Lung (tissue), 12 donors: Measurements from ENCODE around the gene LGR6. TPM values are rescaled to one million over a fixed set of nuclear protein-coding genes. Genes with fewer than 3 reads are reported as not detected.

Source experiments
- ATAC-seq: fragments of 200-7000 bp; cut with Tn5 transposase; one replicate; pipeline ENCODE4 v1.9.1; 2020; ENCODE audit warnings: moderate number of reproducible peaks; ENCODE audit not compliant: insufficient read depth, low FRiP score
- DNase-seq, 3 donors: peaks; one replicate each; pipeline ENCODE4 v3.0.0-alpha.2; 2013 to 2017
- H3K27ac ChIP-seq, 2 donors: one replicate each; pipeline ENCODE4 v1.5.1; 2013; ENCODE audit warnings: mild to moderate bottlenecking in 2 of 2, moderate library complexity in 2 of 2, control low read depth in 1 of 2, inconsistent platforms in 1 of 2, low read depth in 1 of 2, low read length in 1 of 2
- H3K27me3 ChIP-seq, 3 donors: one replicate each; pipeline ENCODE4 v1.5.1; 2013; ENCODE audit warnings: low read length in 2 of 3; ENCODE audit not compliant: control insufficient read depth in 3 of 3, insufficient read depth in 3 of 3
- H3K36me3 ChIP-seq, 4 donors: one replicate each; pipeline ENCODE4 v1.5.1; 2013; ENCODE audit warnings: low read length in 4 of 4, mild to moderate bottlenecking in 1 of 4, moderate library complexity in 1 of 4; ENCODE audit not compliant: control insufficient read depth in 4 of 4, insufficient read depth in 4 of 4
- H3K4me1 ChIP-seq, 5 donors: one replicate each; pipeline ENCODE4 v1.5.1; 2013; ENCODE audit warnings: low read length in 5 of 5, mild to moderate bottlenecking in 2 of 5, moderate library complexity in 1 of 5; ENCODE audit not compliant: control insufficient read depth in 5 of 5, insufficient read depth in 5 of 5
- H3K4me3 ChIP-seq: one replicate; pipeline ENCODE4 v1.5.1; 2013; ENCODE audit warnings: mild to moderate bottlenecking, control low read depth, moderate library complexity
- H3K9ac ChIP-seq, 2 donors: one replicate each; pipeline ENCODE4 v1.5.1; 2013; ENCODE audit warnings: low read length in 2 of 2, control low read depth in 1 of 2; ENCODE audit not compliant: insufficient read depth in 1 of 2
- H3K9me3 ChIP-seq, 4 donors: one replicate each; pipeline ENCODE4 v1.5.1; 2013; ENCODE audit warnings: low read length in 3 of 4, mild to moderate bottlenecking in 1 of 4, moderate library complexity in 1 of 4; ENCODE audit not compliant: control insufficient read depth in 4 of 4, insufficient read depth in 3 of 4
- WGBS, 2 donors: extraction: QIAGEN DNeasy Blood & Tissue Kit; methylation state at CpG; one replicate each; pipeline ENCODE4 v1.1.7; 2013; 5-methylcytosine and 5-hydroxymethylcytosine counted together
- polyA plus RNA-seq, 2 donors: library from polyadenylated mRNA; stranded (reverse); fragments of 200-250 nt; gene quantifications; one replicate each; pipeline ENCODE4 v1.2.1, GENCODE V29; 2013
- total RNA-seq, 2 donors: library from RNA; depleted of rRNA in 1 of 2; stranded (reverse); fragments of >200 nt in 1 of 2; gene quantifications; one replicate each; pipeline ENCODE4 v1.2.1, GENCODE V29; 2014 to 2021
- TF ChIP-seq, protein P1 (sequence below): IDR thresholded peaks from 2 replicates; pipeline ENCODE4 v1.5.1; 2012; ENCODE audit warnings: mild to moderate bottlenecking; ENCODE audit errors: control extremely low read depth, extremely low read depth
- donor health status: control.
- donor health status: control.
- donor health status: Bipolar disorder and iron deficiency.
- donor health status: healthy.
- donor health status: DM: yes; HTN: yes; CAD: no.

LGR6 gene
- total and polyA plus RNA-seq, 4 donors: 0.57 to 4.1 (median 1.3) TPM

DNA sequence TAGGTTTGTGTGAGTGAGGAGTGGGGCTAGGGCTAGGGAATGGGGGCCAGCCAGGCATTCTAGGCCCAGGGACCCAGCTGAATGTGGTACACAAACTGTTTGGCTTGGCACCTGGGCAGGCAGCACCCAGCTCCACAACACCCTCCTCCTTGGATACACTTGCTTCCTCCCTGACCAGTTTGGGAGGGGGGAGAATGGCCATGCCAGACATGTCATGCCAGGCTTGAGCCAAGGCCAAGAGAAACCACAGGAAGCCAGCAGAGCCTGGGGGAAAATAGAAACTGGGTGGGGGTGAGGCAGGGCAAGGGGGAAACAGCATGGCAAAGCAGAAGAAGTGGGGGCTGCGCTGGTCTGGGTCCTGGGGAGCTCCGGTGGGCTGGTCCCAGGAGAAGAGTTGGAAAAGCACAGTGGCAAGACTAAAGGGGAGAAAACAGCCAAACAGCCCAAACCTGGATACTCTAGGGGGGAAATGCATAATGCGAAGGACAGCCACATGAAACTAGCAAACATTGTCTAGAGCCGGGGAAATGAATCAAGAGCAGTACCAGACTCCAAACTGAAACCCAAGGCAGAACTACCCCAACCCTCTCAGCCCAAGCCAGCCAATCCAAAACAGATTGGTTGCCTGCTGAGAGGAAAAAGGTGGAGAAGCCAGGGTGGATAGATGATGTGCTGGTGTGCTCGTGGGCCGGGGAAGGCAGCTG is 47.9 kb downstream of the LGR6 start:
- Histone ChIP-seq H3K9ac (no peak overlapping the region), H3K36me3 (no peaks in the 10 kb centered on the region), H3K27ac (no peak overlapping the region), H3K4me3 (no peak overlapping the region), H3K9me3 (peaks cover 0 to 2% (median 0%) of the 10 kb centered on the region in 4 donors), H3K4me1 (no peaks in the 10 kb centered on the region), H3K27me3 (peaks cover 0 to 5% (median 0%) of the 10 kb centered on the region in 3 donors)
- WGBS, 2 donors: 43 to 59% methylated on average over 6 of the region's 6 CpGs
- ATAC-seq: no peak
- peak in 1 of 3 donors; percentile 7 for DNase-seq
- TF ChIP-seq, protein P1, sequence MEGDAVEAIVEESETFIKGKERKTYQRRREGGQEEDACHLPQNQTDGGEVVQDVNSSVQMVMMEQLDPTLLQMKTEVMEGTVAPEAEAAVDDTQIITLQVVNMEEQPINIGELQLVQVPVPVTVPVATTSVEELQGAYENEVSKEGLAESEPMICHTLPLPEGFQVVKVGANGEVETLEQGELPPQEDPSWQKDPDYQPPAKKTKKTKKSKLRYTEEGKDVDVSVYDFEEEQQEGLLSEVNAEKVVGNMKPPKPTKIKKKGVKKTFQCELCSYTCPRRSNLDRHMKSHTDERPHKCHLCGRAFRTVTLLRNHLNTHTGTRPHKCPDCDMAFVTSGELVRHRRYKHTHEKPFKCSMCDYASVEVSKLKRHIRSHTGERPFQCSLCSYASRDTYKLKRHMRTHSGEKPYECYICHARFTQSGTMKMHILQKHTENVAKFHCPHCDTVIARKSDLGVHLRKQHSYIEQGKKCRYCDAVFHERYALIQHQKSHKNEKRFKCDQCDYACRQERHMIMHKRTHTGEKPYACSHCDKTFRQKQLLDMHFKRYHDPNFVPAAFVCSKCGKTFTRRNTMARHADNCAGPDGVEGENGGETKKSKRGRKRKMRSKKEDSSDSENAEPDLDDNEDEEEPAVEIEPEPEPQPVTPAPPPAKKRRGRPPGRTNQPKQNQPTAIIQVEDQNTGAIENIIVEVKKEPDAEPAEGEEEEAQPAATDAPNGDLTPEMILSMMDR: no peak

DNA sequence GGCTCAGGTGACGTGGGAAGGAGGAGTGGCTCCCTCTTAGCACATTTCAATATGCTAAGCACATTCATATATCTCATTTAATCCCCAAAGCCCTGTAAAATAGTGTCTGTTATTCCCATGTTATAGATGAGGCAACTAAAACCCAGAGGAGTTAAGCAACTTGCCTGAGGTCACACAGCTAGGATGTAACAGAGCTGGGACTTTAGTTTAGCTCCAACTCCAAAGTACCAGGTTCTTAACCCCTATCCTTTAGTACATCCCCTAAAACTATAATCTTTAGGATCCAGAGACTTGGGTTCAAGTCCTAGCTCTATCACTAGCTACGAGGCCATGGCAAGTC is 48.5 kb downstream of the LGR6 start:
- Histone ChIP-seq H3K27me3 (peaks cover 0 to 5% (median 0%) of the 10 kb centered on the region in 3 donors), H3K27ac (no peak overlapping the region), H3K4me1 (no peaks in the 10 kb centered on the region), H3K36me3 (no peaks in the 10 kb centered on the region), H3K9me3 (peaks cover 0 to 2% (median 0%) of the 10 kb centered on the region in 4 donors), H3K9ac (no peak overlapping the region), H3K4me3 (no peak overlapping the region)
- ATAC-seq (no peak), DNase-seq (no peak)
- TF ChIP-seq, protein P1: no peak
- 52 to 65% methylated on average over 2 of the region's 2 CpGs for WGBS, 2 donors

DNA sequence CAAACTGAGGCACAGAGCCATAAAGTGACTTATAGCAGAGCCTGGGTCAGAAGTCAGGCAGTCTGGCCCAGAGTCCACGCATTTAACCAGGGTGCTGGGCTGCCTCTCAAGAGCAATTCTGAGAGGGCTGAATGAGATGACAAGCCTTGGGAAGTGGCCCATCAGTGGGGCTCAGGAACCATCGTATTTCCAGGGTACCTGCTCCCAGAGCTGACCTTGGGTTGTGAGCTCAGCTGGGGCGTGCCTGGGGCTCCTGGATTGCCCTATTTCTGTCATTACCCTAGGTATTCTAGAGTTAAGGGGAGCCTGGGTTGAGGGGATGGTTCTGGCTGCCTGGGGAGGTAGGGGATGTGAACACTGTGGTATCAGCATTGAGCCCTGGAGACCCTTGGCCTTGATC is 49.4 kb downstream of the LGR6 start:
- no peak overlapping the region for H3K4me3 ChIP-seq
- H3K9ac ChIP-seq: no peak overlapping the region
- no peak for ATAC-seq
- H3K36me3 ChIP-seq: no peaks in the 10 kb centered on the region
- no peak overlapping the region for H3K27ac ChIP-seq
- no peaks in the 10 kb centered on the region for H3K27me3 ChIP-seq
- H3K9me3 ChIP-seq: peaks cover 0 to 2% (median 0%) of the 10 kb centered on the region in 4 donors
- DNase-seq: no peak
- no peaks in the 10 kb centered on the region for H3K4me1 ChIP-seq
- 85 to 88% methylated on average over 3 of the region's 3 CpGs for WGBS, 2 donors
- TF ChIP-seq, protein P1: no peak
